ENCODE data around the gene NRROS. TPM values are rescaled to one million over a fixed set of nuclear protein-coding genes. Genes with fewer than 3 reads are reported as not detected.

NRROS gene
- total and polyA plus RNA-seq, 2 of the 4 experiments (the other 2 are of a cell fraction): 0.10 TPM; not detected in 1

DNA sequence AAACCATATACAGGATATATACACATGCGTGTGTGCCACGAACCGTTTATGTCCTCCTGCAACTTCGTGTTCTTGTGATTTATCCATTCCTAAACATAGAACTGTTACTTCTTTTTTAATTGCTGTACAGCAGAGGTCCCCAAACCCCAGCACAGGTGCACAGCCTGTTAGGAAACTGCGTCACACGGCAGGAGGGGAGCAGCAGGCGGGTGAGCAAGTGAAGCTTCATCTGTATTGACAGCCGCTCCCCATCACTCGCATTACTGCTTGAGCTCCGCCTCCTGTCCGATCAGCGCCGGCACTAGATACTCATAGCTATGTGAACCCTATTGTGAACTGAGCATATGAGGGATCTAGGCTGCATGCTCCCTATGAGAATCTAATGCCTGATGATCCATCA is 34.9 kb upstream of the NRROS start:
- H4K5ac ChIP-seq (ENCODE audit: low read depth, low read length): no peak overlapping the region
- DNase-seq (no peak), ATAC-seq (ENCODE audit: low read depth) (no peak)
- H3K18ac ChIP-seq (ENCODE audit: low read depth, low read length): no peak overlapping the region
- H3K4me2 ChIP-seq (ENCODE audit: low read depth, low read length): no peak overlapping the region
- BruUV-seq (replicated peaks): no TSS peak
- H2BK5ac ChIP-seq (ENCODE audit: low read depth, low read length, poor library complexity, severe bottlenecking): no peak overlapping the region
- no peak overlapping the region for H3K4ac ChIP-seq (ENCODE audit: low read depth, low read length)
- no peak overlapping the region for H3K56ac ChIP-seq (ENCODE audit: extremely low read depth, insufficient read depth, low read length)
- ChIA-PET POLR2A (ENCODE audit: unreplicated experiment) (no interaction called here), CTCF (no interaction called here)
- H3K14ac ChIP-seq (replicated peaks; ENCODE audit: low read depth, low read length): no peak overlapping the region
- H4K20me1 ChIP-seq (ENCODE audit: insufficient read depth, low read length): no peaks in the 10 kb centered on the region
- no peaks in the 10 kb centered on the region for H3K9me1 ChIP-seq (ENCODE audit: insufficient read depth, low read length)
- no peaks in the 10 kb centered on the region for H3K9me3 ChIP-seq (ENCODE audit: control insufficient read depth, insufficient read depth, low read length)
- no peak overlapping the region for H2BK20ac ChIP-seq (ENCODE audit: low read depth, low read length)
- no peak overlapping the region for H4K91ac ChIP-seq (ENCODE audit: insufficient read depth, low read depth, low read length)
- intact Hi-C loops (cut with micrococcal nuclease) (loop anchor here (10.0 kb wide), 1 partner anchor 340 kb away; the partner anchor contains the start of gene NCBP2), in situ Hi-C loops (cut with MboI; ENCODE audit: low sequenced_read_pairs) (loop anchor here (25.0 kb wide), 1 partner anchor 358 kb away; the partner anchor contains the start of gene PIGZ), dilution Hi-C loops (cut with HindIII; ENCODE audit: low sequenced_read_pairs, unreplicated experiment) (no loop called here)
- H2AK9ac ChIP-seq (replicated peaks; ENCODE audit: low read depth, low read length, poor library complexity): no peak overlapping the region
- H3K36me3 ChIP-seq (ENCODE audit: control insufficient read depth, insufficient read depth, low read length): no peaks in the 10 kb centered on the region
- 55% methylated on average over 4 of the region's 13 CpGs; no CpG with 5 or more reads in 1 of the 2 experiments for WGBS, 2 experiments (ENCODE audit: extremely low coverage in 2 of 2, insufficient read length in 1 of 2)
- H3K27ac ChIP-seq (ENCODE audit: insufficient read depth, low read length): no peak overlapping the region
- TF ChIP-seq, protein P1, sequence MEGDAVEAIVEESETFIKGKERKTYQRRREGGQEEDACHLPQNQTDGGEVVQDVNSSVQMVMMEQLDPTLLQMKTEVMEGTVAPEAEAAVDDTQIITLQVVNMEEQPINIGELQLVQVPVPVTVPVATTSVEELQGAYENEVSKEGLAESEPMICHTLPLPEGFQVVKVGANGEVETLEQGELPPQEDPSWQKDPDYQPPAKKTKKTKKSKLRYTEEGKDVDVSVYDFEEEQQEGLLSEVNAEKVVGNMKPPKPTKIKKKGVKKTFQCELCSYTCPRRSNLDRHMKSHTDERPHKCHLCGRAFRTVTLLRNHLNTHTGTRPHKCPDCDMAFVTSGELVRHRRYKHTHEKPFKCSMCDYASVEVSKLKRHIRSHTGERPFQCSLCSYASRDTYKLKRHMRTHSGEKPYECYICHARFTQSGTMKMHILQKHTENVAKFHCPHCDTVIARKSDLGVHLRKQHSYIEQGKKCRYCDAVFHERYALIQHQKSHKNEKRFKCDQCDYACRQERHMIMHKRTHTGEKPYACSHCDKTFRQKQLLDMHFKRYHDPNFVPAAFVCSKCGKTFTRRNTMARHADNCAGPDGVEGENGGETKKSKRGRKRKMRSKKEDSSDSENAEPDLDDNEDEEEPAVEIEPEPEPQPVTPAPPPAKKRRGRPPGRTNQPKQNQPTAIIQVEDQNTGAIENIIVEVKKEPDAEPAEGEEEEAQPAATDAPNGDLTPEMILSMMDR (conservative IDR thresholded peaks at IDR 0.05; ENCODE audit: low read depth, low read length): no peak
- TF ChIP-seq CEBPB (IDR thresholded peaks at IDR 0.05; ENCODE audit: low read depth, low read length): no peak
- no peak for TF ChIP-seq BHLHE40 (IDR thresholded peaks at IDR 0.05; ENCODE audit: low read depth, low read length)
- TF ChIP-seq, protein P2, sequence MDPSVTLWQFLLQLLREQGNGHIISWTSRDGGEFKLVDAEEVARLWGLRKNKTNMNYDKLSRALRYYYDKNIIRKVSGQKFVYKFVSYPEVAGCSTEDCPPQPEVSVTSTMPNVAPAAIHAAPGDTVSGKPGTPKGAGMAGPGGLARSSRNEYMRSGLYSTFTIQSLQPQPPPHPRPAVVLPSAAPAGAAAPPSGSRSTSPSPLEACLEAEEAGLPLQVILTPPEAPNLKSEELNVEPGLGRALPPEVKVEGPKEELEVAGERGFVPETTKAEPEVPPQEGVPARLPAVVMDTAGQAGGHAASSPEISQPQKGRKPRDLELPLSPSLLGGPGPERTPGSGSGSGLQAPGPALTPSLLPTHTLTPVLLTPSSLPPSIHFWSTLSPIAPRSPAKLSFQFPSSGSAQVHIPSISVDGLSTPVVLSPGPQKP (IDR thresholded peaks at IDR 0.05; ENCODE audit: borderline replicate concordance, low read depth, low read length): no peak
- TF ChIP-seq, protein P3, sequence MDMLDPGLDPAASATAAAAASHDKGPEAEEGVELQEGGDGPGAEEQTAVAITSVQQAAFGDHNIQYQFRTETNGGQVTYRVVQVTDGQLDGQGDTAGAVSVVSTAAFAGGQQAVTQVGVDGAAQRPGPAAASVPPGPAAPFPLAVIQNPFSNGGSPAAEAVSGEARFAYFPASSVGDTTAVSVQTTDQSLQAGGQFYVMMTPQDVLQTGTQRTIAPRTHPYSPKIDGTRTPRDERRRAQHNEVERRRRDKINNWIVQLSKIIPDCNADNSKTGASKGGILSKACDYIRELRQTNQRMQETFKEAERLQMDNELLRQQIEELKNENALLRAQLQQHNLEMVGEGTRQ (IDR thresholded peaks at IDR 0.05; ENCODE audit: low read depth, low read length): no peak
- no peak for TF ChIP-seq POLR2A (IDR thresholded peaks at IDR 0.05; ENCODE audit: low read depth, low read length)
- no peak for TF ChIP-seq RCOR1 (IDR thresholded peaks at IDR 0.05; ENCODE audit: insufficient replicate concordance, low read length)
- no peaks in the 10 kb centered on the region for H3K79me1 ChIP-seq (ENCODE audit: low read depth in 1 of 2, low read length in 2 of 2)
- no peak overlapping the region for H2BK120ac ChIP-seq (ENCODE audit: low read depth, low read length)
- H3K27me3 ChIP-seq (ENCODE audit: control insufficient read depth, insufficient read depth, low read length): peaks cover 15% of the 10 kb centered on the region
- no peak overlapping the region for H4K8ac ChIP-seq (ENCODE audit: low read depth in 2 of 2, low read length in 2 of 2)
- H3K4me1 ChIP-seq (ENCODE audit: control insufficient read depth, insufficient read depth, low read length): no peaks in the 10 kb centered on the region
- no peak overlapping the region for H3K4me3 ChIP-seq (ENCODE audit: insufficient read depth, low read depth, low read length)
- no peak overlapping the region for H2AK5ac ChIP-seq (ENCODE audit: low read depth, low read length)
- H3K9ac ChIP-seq (ENCODE audit: low read depth, low read length): no peak overlapping the region
- H3K23ac ChIP-seq (ENCODE audit: low read depth, low read length): no peak overlapping the region
- H2BK15ac ChIP-seq (ENCODE audit: low read depth, low read length): no peak overlapping the region
- H2AFZ ChIP-seq (replicated peaks; ENCODE audit: low read length, poor library complexity): no peak overlapping the region

Measured in IMR-90 (cell line).